ENCODE results near the gene TMF1.

GRCh38 chr3:69088063-69088462 lies 35.9 kb upstream of the TMF1 start:
- TF ChIP-seq CTCF (conservative IDR thresholded peaks at IDR 0.05 in 1 of 2, IDR thresholded peaks at IDR 0.05 in 1 of 2; ENCODE audit: low read depth in 1 of 2, low read length in 2 of 2) (no peak), EZH2 (IDR thresholded peaks at IDR 0.05; ENCODE audit: low read length, missing control alignments) (no peak)
